ENCODE results near the gene LEPR.

The LEPR gene

GRCh38 chr1:65469889-65470340 is 49.4 kb downstream of the LEPR start:
- peaks cover 4% of the 10 kb centered on the region for H3K9me3 Mint-ChIP-seq
- no peak for ATAC-seq
- H3K27ac Mint-ChIP-seq, result no peak overlapping the region
- H3K4me3 Mint-ChIP-seq, result no peak overlapping the region
- H3K4me1 Mint-ChIP-seq, result no peaks in the 10 kb centered on the region
- peaks cover 12% of the 10 kb centered on the region for H3K27me3 Mint-ChIP-seq
- peaks cover 9% of the 10 kb centered on the region for H3K36me3 Mint-ChIP-seq
